Right lobe of liver (tissue), 6 donors: Measurements from ENCODE around the gene RCOR1. TPM values are rescaled to one million over a fixed set of nuclear protein-coding genes. Genes with fewer than 3 reads are reported as not detected.
A peak's percentile ranks its signal among the peaks of the same experiment; 100 is the strongest.

ENCODE experiments used
- ATAC-seq, 4 donors: fragments of 200-7000 bp; cut with Tn5 transposase; one replicate each; pipeline ENCODE4 v1.9.1; 2020; ENCODE audit warnings: mild to moderate bottlenecking in 4 of 4, moderate library complexity in 4 of 4
- DNase-seq, 3 donors: peaks; one replicate each; pipeline ENCODE4 v3.0.0-alpha.2; 2020
- H3K27ac ChIP-seq, 3 donors: fragments of 200-600 bp; one replicate each; pipeline ENCODE4 v1.8.0; 2022
- H3K27me3 ChIP-seq, 2 donors: fragments of 200-600 bp; one replicate each; pipeline ENCODE4 v1.8.0; 2022
- H3K36me3 ChIP-seq, 4 donors: fragments of 200-600 bp; sonication (generic) in 1 of 4; one replicate each; pipeline versions ENCODE4 v1.5.1 to v1.8.0; 2017 to 2022; ENCODE audit warnings: control low read depth in 1 of 4
- H3K4me1 ChIP-seq, 4 donors: fragments of 200-600 bp; sonication (generic) in 1 of 4; one replicate each; pipeline versions ENCODE4 v1.5.1 to v1.8.0; 2017 to 2022; ENCODE audit warnings: control low read depth in 1 of 4
- H3K4me3 ChIP-seq, 3 donors: fragments of 200-600 bp; one replicate each; pipeline ENCODE4 v1.8.0; 2022
- H3K9me3 ChIP-seq, 4 donors: fragments of 200-600 bp; sonication (generic) in 1 of 4; one replicate each; pipeline versions ENCODE4 v1.5.1 to v1.8.0; 2017 to 2022; ENCODE audit warnings: control low read depth in 1 of 4
- POLR2A ChIP-seq: fragments of 450-650 bp; IDR thresholded peaks from one replicate; pipeline ENCODE4 v1.6.1; 2017; ENCODE audit warnings: antibody characterized with exemption, mild to moderate bottlenecking
- WGBS: methylation state at CpG from one replicate; pipeline ENCODE4 v1.1.6; 2018; ENCODE audit warnings: low coverage, low lambda C conversion rate; ENCODE audit not compliant: insufficient coverage; ENCODE audit errors: missing lambda C conversion rate; 5-methylcytosine and 5-hydroxymethylcytosine counted together
- intact Hi-C, 2 donors: fragments of 100-400 bp; cut with DNase I; formaldehyde crosslinking; loops; one replicate each; pipeline versions ENCODE4 v1.11.2 to v1.14.1; 2022
- total RNA-seq, 6 experiments: library from RNA; depleted of rRNA in 2 of 6; stranded (reverse); fragments of >200 nt in 2 of 6; fragmentation: NEBNext Ultra II Directional in 3 of 6; extraction: Animal tissue kit (Norgen Biotek cat#: 25700) in 3 of 6; gene quantifications; one replicate each; pipeline versions ENCODE4 v1.1.0 to v1.2.4, GENCODE V29; 2016 to 2023
- TF ChIP-seq, protein P1 (sequence below), 4 donors: fragments of 200-600 bp in 3 of 4; fragments of 450-650 bp in 1 of 4; IDR thresholded peaks; one replicate each; pipeline versions ENCODE4 v1.5.1 to v1.8.0; 2016 to 2022; ENCODE audit warnings: antibody characterized with exemption in 4 of 4, mild to moderate bottlenecking in 2 of 4
- donor health status: DM: no; HTN: yes; CAD: no.
- donor health status: DM: no; HTN: no; CAD: no.
- donor health status: DM: no; HTN: no; CAD: no.
- donor health status: DM: no; HTN: yes; CAD: no.
- donor health status: DM: no; HTN: yes; CAD: no.

The RCOR1 gene
- total RNA-seq, 6 experiments from 2014 or later = 7.5 to 14.1 (median 8.7) TPM

GRCh38 chr14:102732924-102733323 is 140.5 kb downstream of the RCOR1 start:
- DNase-seq (peak in 1 of 3 donors; percentile 34), ATAC-seq (no peak)
- WGBS = 93% methylated on average over 3 of the region's 10 CpGs
- intact Hi-C loops = no loop called here
- no peaks in the 10 kb centered on the region for H3K9me3 ChIP-seq
- no peaks in the 10 kb centered on the region for H3K4me1 ChIP-seq
- TF ChIP-seq, protein P1, sequence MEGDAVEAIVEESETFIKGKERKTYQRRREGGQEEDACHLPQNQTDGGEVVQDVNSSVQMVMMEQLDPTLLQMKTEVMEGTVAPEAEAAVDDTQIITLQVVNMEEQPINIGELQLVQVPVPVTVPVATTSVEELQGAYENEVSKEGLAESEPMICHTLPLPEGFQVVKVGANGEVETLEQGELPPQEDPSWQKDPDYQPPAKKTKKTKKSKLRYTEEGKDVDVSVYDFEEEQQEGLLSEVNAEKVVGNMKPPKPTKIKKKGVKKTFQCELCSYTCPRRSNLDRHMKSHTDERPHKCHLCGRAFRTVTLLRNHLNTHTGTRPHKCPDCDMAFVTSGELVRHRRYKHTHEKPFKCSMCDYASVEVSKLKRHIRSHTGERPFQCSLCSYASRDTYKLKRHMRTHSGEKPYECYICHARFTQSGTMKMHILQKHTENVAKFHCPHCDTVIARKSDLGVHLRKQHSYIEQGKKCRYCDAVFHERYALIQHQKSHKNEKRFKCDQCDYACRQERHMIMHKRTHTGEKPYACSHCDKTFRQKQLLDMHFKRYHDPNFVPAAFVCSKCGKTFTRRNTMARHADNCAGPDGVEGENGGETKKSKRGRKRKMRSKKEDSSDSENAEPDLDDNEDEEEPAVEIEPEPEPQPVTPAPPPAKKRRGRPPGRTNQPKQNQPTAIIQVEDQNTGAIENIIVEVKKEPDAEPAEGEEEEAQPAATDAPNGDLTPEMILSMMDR (IDR thresholded peaks at IDR 0.05) = no peak
- TF ChIP-seq POLR2A = no peak
- no peaks in the 10 kb centered on the region for H3K27me3 ChIP-seq
- H3K4me3 ChIP-seq = no peak overlapping the region
- H3K27ac ChIP-seq = no peak overlapping the region
- peaks cover 0 to 9% (median 0%) of the 10 kb centered on the region in 4 donors for H3K36me3 ChIP-seq

GRCh38 chr14:102733326-102733725 is 140.9 kb downstream of the RCOR1 start:
- Histone ChIP-seq H3K4me1 (no peaks in the 10 kb centered on the region), H3K36me3 (peaks cover 0 to 5% (median 0%) of the 10 kb centered on the region in 4 donors), H3K27me3 (no peaks in the 10 kb centered on the region), H3K9me3 (no peaks in the 10 kb centered on the region), H3K4me3 (no peak overlapping the region), H3K27ac (no peak overlapping the region)
- WGBS = 60% methylated on average over 3 of the region's 11 CpGs
- ATAC-seq (no peak), DNase-seq (peak in 1 of 3 donors; percentile 35)
- no peak for TF ChIP-seq POLR2A
- TF ChIP-seq, protein P1 (IDR thresholded peaks at IDR 0.05) = no peak
- intact Hi-C loops = no loop called here

DNA sequence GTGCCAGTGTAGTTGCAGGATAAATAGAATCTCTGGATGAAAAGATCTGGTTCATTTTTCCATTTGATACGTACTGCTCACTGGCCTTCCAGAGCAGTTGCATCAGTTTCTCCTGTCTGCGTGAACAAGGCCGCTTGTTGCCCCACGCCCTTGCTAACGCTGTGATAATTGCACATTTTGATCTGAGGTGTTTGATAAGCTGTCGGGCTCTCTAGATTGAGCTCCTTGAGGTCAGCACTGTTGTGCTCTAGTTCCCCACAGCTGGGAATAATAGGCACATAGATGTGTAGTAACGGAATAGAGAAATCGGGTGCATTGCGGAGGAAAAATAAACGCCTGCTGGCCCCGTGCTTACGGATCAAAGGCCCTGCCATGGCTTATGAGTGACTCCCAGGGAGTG is 142.0 kb downstream of the RCOR1 start:
- Histone ChIP-seq H3K27me3 (no peaks in the 10 kb centered on the region), H3K27ac (no peak overlapping the region), H3K4me1 (no peaks in the 10 kb centered on the region), H3K9me3 (no peaks in the 10 kb centered on the region), H3K4me3 (no peak overlapping the region), H3K36me3 (no peaks in the 10 kb centered on the region)
- DNase-seq (peak in 1 of 3 donors; percentile 10), ATAC-seq (no peak)
- intact Hi-C loops = no loop called here
- TF ChIP-seq, protein P1 (IDR thresholded peaks at IDR 0.05) = no peak
- TF ChIP-seq POLR2A = no peak
- 94% methylated on average over 12 of the region's 12 CpGs for WGBS

DNA sequence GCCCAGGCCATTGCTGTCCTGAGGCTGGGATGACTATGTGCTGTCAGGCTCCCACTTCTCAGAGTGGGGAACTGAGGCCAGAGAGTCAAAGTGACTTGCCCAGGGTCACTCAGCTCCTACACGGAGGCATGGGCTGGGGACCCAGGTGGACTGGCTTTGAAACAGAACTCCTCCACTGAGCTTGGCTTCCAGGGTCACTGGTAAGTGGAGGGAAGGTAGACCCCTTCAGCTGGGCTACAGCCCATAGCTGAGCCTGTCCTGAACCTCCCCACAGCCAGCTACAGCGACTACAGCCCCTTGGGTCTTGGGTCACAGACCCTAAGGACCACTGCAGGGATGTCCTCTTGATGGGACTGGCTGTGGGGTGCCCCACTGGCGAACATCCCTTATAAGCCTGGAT is 144.5 kb downstream of the RCOR1 start:
- no peaks in the 10 kb centered on the region for H3K9me3 ChIP-seq
- ATAC-seq = peak in 1 of 4 donors; percentile 13
- WGBS = 100% methylated on average over 3 of the region's 3 CpGs

GRCh38 chr14:102737402-102738372 is 145.2 kb downstream of the RCOR1 start:
- no peaks in the 10 kb centered on the region for H3K9me3 ChIP-seq
- H3K36me3 ChIP-seq = no peaks in the 10 kb centered on the region
- H3K4me3 ChIP-seq = no peak overlapping the region
- intact Hi-C loops = no loop called here
- H3K27me3 ChIP-seq = no peaks in the 10 kb centered on the region
- peak in 1 of 4 donors; percentile 18 for ATAC-seq
- DNase-seq = peak in 1 of 3 donors; percentile 36
- H3K27ac ChIP-seq = no peak overlapping the region
- 90% methylated on average over 11 of the region's 18 CpGs for WGBS
- TF ChIP-seq, protein P1 (IDR thresholded peaks at IDR 0.05) = no peak
- TF ChIP-seq POLR2A = no peak
- no peaks in the 10 kb centered on the region for H3K4me1 ChIP-seq

More for the DNA sequence above, 144.5 kb downstream of the RCOR1 start:
- no peak for DNase-seq
- intact Hi-C loops = no loop called here
- Histone ChIP-seq H3K4me3 (no peak overlapping the region), H3K36me3 (no peaks in the 10 kb centered on the region), H3K27me3 (no peaks in the 10 kb centered on the region), H3K27ac (no peak overlapping the region), H3K4me1 (no peaks in the 10 kb centered on the region)
- TF ChIP-seq POLR2A = no peak
